Right atrium auricular region (tissue), 2 donors: ENCODE data around the gene GLRX5. TPM values are rescaled to one million over a fixed set of nuclear protein-coding genes. Genes with fewer than 3 reads are reported as not detected.
A peak's percentile ranks its signal among the peaks of the same experiment; 100 is the strongest.

Experiments used
- DNase-seq: peaks from one replicate; pipeline ENCODE4 v3.0.0-alpha.2; 2019; ENCODE audit warnings: low spot score
- H3K27ac ChIP-seq, 2 donors: fragments of 200-600 bp; sonication (generic); 1 replicate in 1 of 2; 2 replicates in 1 of 2; pipeline ENCODE4 v1.5.1; 2016 to 2019
- H3K27me3 ChIP-seq, 2 donors: fragments of 200-600 bp; sonication (generic); one replicate each; pipeline versions ENCODE4 v1.5.1 to v1.6.0; 2017 to 2019
- H3K36me3 ChIP-seq: fragments of 200-600 bp; sonication (generic); one replicate; pipeline ENCODE4 v1.5.1; 2016
- H3K4me1 ChIP-seq, 2 donors: fragments of 200-600 bp; sonication (generic); one replicate each; pipeline versions ENCODE4 v1.5.1 to v1.6.0; 2017 to 2019
- H3K4me3 ChIP-seq, 2 donors: fragments of 200-600 bp; sonication (generic); 1 replicate in 1 of 2; 2 replicates in 1 of 2; pipeline ENCODE4 v1.5.1; 2017 to 2019; ENCODE audit warnings: mild to moderate bottlenecking in 1 of 2, moderate library complexity in 1 of 2
- H3K9me3 ChIP-seq, 2 donors: fragments of 200-600 bp; sonication (generic); one replicate each; pipeline ENCODE4 v1.5.1; 2019
- total RNA-seq, 2 donors: library from RNA; depleted of rRNA; stranded (reverse); fragments of >200 nt; gene quantifications; one replicate each; pipeline ENCODE4 v1.1.0, GENCODE V29; 2016
- TF ChIP-seq, protein P1 (sequence below), 2 donors: fragments of 200-600 bp; sonication (generic); IDR thresholded peaks; one replicate each; pipeline ENCODE4 v1.5.1; 2019; ENCODE audit warnings: antibody characterized with exemption in 2 of 2

The GLRX5 gene
- total RNA-seq, 2 donors from 2014 or later = 54.0 to 58.9 TPM

DNA sequence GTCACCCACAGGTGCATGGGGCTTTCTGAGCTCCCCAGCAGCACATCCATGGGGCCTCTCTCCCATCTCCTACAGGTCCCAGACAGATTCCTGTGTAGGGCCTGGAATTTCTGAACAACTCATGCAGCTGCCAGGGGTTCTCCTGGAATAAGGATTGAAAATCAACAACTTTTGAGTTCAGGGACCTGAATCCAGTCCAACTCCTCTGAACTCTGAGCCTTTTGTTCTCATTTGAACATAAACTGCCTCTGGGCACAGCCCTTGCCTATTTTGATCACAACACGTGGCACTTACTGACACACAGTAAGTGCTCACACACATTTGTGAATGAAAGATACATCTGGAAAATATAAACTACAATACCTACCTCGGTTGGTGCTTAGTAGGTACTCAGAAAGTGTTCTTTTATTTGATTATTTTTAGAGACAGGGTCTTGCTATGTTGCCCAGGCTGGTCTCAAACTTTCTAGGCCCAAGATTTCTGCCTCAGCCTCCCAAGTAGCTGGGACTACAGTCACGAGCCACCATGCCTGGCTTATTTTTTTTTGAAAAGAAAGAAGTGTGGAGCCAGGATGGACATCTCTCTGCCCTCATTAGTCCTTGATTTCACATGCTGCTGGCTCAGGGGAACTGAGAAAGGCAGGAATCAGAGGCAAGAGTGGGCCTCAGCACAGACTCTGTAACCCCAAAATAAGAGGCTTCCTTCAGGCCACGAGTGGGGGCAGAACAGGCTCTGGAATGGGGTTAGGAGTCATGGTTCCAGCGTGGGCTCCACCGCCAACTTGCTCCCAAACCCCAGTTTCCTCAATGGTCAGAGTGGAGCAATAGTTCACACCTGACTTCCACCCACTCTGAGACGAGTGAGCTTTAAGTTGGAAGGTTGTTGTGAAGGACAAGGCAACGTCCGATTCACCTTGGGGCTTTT, 45.4 kb upstream of the GLRX5 start:
- Histone ChIP-seq H3K36me3 (no peaks in the 10 kb centered on the region), H3K27ac (peak overlapping the region; percentile 46 to 48), H3K4me1 (peaks cover 0 to 46% of the 10 kb centered on the region in 2 donors), H3K4me3 (no peak overlapping the region), H3K27me3 (no peaks in the 10 kb centered on the region), H3K9me3 (no peaks in the 10 kb centered on the region)
- TF ChIP-seq, protein P1, sequence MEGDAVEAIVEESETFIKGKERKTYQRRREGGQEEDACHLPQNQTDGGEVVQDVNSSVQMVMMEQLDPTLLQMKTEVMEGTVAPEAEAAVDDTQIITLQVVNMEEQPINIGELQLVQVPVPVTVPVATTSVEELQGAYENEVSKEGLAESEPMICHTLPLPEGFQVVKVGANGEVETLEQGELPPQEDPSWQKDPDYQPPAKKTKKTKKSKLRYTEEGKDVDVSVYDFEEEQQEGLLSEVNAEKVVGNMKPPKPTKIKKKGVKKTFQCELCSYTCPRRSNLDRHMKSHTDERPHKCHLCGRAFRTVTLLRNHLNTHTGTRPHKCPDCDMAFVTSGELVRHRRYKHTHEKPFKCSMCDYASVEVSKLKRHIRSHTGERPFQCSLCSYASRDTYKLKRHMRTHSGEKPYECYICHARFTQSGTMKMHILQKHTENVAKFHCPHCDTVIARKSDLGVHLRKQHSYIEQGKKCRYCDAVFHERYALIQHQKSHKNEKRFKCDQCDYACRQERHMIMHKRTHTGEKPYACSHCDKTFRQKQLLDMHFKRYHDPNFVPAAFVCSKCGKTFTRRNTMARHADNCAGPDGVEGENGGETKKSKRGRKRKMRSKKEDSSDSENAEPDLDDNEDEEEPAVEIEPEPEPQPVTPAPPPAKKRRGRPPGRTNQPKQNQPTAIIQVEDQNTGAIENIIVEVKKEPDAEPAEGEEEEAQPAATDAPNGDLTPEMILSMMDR (IDR thresholded peaks at IDR 0.05) = no peak
- DNase-seq = no peak

DNA sequence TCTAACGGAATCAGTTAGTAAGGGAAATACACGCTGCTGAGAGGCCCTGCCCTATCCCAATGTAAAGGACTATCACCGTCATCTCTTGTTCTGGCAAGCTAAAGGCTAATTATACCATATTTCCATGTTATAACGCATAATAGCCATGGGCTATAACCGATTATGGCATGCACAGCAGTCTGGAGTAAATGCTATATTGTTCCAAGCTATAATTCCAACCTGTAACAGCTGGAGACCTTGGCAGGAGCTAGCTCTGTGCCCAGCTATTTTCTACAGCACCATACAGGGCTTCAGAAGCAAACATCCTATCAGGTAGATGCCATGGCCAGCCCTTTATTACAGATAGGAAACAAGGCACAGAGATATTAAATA, 44.7 kb upstream of the GLRX5 start:
- H3K4me1 ChIP-seq = peaks cover 0 to 46% of the 10 kb centered on the region in 2 donors
- TF ChIP-seq, protein P1 (IDR thresholded peaks at IDR 0.05) = no peak

DNA sequence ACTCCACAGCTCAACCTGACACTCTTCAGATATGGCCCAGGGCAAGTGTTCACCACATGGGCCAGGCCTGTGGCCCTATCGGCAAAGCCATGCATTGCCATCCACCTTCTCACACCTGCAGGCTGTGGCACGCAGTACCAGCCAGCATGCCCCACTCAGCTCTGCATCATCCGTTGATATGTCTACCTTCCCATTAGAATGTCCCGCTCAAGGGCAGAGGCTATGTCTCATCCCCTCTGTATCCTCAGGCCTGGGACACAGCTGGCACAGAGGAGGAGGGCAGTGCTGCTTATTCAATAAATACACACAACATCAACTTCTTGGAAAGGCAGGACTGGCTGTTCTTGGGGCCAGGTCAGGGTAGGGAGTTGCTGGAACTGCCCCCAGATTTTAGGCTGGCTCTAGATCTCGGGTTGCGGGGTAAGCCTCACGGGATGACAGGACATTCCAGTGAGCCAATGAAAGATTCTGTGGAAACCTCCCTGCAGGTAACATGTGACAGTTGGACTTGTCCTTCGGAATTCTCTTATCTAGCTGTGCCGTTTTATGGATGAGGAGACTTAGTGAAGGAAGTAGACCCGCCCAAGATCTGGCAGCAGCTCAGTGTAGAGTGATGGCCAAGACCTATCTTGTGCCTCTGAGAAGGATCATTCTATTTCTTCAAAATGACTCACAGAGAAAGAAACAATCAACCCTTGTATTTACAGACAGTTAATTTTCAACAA, 44.0 kb upstream of the GLRX5 start:
- H3K4me1 ChIP-seq = peaks cover 0 to 49% of the 10 kb centered on the region in 2 donors
- no peaks in the 10 kb centered on the region for H3K9me3 ChIP-seq
- H3K36me3 ChIP-seq = no peaks in the 10 kb centered on the region
- no peak for DNase-seq
- H3K27ac ChIP-seq = peak overlapping the region; percentile 29 to 54
- TF ChIP-seq, protein P1 (IDR thresholded peaks at IDR 0.05) = no peak
- H3K27me3 ChIP-seq = no peaks in the 10 kb centered on the region
- H3K4me3 ChIP-seq = no peak overlapping the region

More for the DNA sequence above, 44.7 kb upstream of the GLRX5 start:
- Histone ChIP-seq H3K9me3 (no peaks in the 10 kb centered on the region), H3K27ac (peak overlapping the region; percentile 46 to 54), H3K4me3 (no peak overlapping the region), H3K27me3 (no peaks in the 10 kb centered on the region), H3K36me3 (no peaks in the 10 kb centered on the region)
- no peak for DNase-seq

DNA sequence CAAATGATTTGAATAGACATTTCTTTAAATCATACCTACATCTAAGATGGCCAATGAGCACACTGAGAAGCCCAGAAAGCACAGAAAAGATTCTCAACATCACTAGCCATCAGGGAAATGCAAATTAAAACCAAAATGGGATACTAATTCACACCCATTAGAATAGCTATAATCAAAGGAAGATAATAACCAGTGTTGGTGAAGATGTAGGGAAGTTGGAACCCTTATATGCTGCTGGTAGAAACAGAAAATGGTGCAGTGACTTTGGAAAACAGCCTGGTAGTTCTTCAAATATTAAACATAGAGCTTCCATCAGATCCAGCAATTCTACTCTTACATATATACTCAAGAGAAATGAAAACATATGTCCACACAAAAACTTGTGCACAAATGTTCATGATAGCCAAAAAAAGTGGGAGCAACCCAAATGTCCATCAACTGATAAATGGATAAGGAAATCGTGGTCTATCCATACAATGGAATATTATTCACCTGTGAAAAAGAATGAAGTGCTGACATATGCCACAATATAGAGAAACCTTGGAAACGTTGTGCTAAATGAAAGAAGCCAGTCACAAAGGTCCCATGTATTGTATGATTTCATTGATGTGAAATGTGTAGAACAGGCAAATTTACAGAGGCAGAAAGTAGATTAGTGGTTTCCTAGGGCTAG, 42.8 kb upstream of the GLRX5 start:
- H3K4me1 ChIP-seq = peaks cover 0 to 61% of the 10 kb centered on the region in 2 donors

DNA sequence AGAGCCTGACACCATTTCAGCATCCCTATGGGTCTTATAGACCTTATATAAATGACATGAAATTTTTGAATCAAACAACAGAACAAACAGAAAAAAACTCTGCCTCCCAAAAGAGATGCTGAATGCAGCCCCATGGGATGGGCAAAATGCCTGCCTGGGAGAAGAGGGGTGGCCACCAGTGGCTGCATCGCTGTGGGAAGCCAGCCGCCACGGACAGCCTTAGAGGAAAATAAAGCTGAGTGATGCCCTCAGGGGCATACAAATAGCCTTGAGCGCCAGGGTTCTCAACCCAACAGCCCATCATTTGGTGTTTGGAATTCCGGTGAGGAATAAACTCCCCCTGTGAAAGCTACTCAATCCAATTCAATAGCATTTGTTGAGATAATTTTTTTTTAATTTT, 41.3 kb upstream of the GLRX5 start:
- Histone ChIP-seq H3K9me3 (no peaks in the 10 kb centered on the region), H3K27me3 (no peaks in the 10 kb centered on the region), H3K4me1 (peaks cover 0 to 72% of the 10 kb centered on the region in 2 donors), H3K4me3 (no peak overlapping the region), H3K36me3 (no peaks in the 10 kb centered on the region), H3K27ac (no peak overlapping the region)
- TF ChIP-seq, protein P1 (IDR thresholded peaks at IDR 0.05) = no peak
- DNase-seq = no peak

More for the DNA sequence above, 42.8 kb upstream of the GLRX5 start:
- Histone ChIP-seq H3K27me3 (no peaks in the 10 kb centered on the region), H3K4me3 (no peak overlapping the region), H3K27ac (peak overlapping the region in 1 of 2 donors; percentile 54), H3K9me3 (no peaks in the 10 kb centered on the region), H3K36me3 (no peaks in the 10 kb centered on the region)
- TF ChIP-seq, protein P1 (IDR thresholded peaks at IDR 0.05) = no peak
- DNase-seq = no peak
